Calu3 (cell line): ENCODE results near the gene NEO1. TPM values are rescaled to one million over a fixed set of nuclear protein-coding genes. Genes with fewer than 3 reads are reported as not detected.

Source experiments
- BruUV-seq: library from RNA; stranded (reverse); fragments of 400-500 nt; replicated peaks from 2 replicates; lab custom pipeline; 2021; lab: Mats Ljungman, UMichigan
- CTCF ChIA-PET: fragments of 300-600 bp; sonication (Branson Sonifier 250); formaldehyde crosslinking; loops from one replicate; lab custom pipeline; 2022; ENCODE audit warnings: antibody characterized with exemption; lab: Charles Lee
- DNase-seq: peaks from one replicate; pipeline ENCODE4 v3.0.0; 2022
- H3K27ac Mint-ChIP-seq: one replicate; pipeline ENCODE4 v1.8.0; 2022; ENCODE audit warnings: mixed read lengths; ENCODE audit not compliant: unreplicated experiment
- H3K27me3 Mint-ChIP-seq: one replicate; pipeline ENCODE4 v1.8.0; 2022; ENCODE audit warnings: mixed read lengths; ENCODE audit not compliant: unreplicated experiment
- H3K36me3 Mint-ChIP-seq: one replicate; pipeline ENCODE4 v1.8.0; 2022; ENCODE audit warnings: mild to moderate bottlenecking, moderate library complexity, mixed read lengths; ENCODE audit not compliant: insufficient read depth, unreplicated experiment
- H3K4me1 Mint-ChIP-seq: one replicate; pipeline ENCODE4 v1.8.0; 2022; ENCODE audit warnings: mild to moderate bottlenecking, low read depth, mixed read lengths; ENCODE audit not compliant: unreplicated experiment
- H3K4me3 Mint-ChIP-seq: one replicate; pipeline ENCODE4 v1.8.0; 2022; ENCODE audit warnings: mild to moderate bottlenecking, low read depth, moderate library complexity, mixed read lengths; ENCODE audit not compliant: unreplicated experiment
- H3K9me3 Mint-ChIP-seq: one replicate; pipeline ENCODE4 v1.8.0; 2022; ENCODE audit warnings: low read depth, mixed read lengths; ENCODE audit not compliant: unreplicated experiment
- CTCF ChIP-seq: fragments of 200-600 bp; IDR thresholded peaks from one replicate; pipeline ENCODE4 v1.8.0; 2022; ENCODE audit warnings: antibody characterized with exemption; ENCODE audit not compliant: unreplicated experiment
- intact Hi-C: fragments of 100-400 bp; cut with micrococcal nuclease; formaldehyde crosslinking; loops from one replicate; pipeline ENCODE4 v1.10.0; 2022; ENCODE audit not compliant: unreplicated experiment
- total RNA-seq: library from RNA; stranded (reverse); gene quantifications from 2 replicates; pipeline ENCODE4 v1.2.3, GENCODE V29; 2022

Gene NEO1
- total RNA-seq, 1 experiment from 2014 or later: 20.4 TPM

- intact Hi-C loops: no loop called here
- no TSS peak for BruUV-seq
- DNase-seq: no peak
- Mint-ChIP-seq H3K27ac (no peak overlapping the region), H3K9me3 (no peaks in the 10 kb centered on the region), H3K4me3 (no peak overlapping the region), H3K36me3 (no peaks in the 10 kb centered on the region), H3K4me1 (no peaks in the 10 kb centered on the region), H3K27me3 (no peaks in the 10 kb centered on the region)
- CTCF ChIA-PET: no interaction called here
- TF ChIP-seq CTCF: no peak
Measured at GRCh38 chr15:73105064-73105463, 52.8 kb downstream of the NEO1 start.

GRCh38 chr15:73108676-73109075 is 56.4 kb downstream of the NEO1 start:
- BruUV-seq: no TSS peak
- CTCF ChIA-PET: no interaction called here
- no peaks in the 10 kb centered on the region for H3K4me1 Mint-ChIP-seq
- intact Hi-C loops: no loop called here
- no peak for DNase-seq
- H3K36me3 Mint-ChIP-seq: no peaks in the 10 kb centered on the region
- no peak overlapping the region for H3K4me3 Mint-ChIP-seq
- no peaks in the 10 kb centered on the region for H3K9me3 Mint-ChIP-seq
- H3K27me3 Mint-ChIP-seq: no peaks in the 10 kb centered on the region
- TF ChIP-seq CTCF: no peak
- no peak overlapping the region for H3K27ac Mint-ChIP-seq

GRCh38 chr15:73109765-73110164 is 57.5 kb downstream of the NEO1 start:
- Mint-ChIP-seq H3K27me3 (no peaks in the 10 kb centered on the region), H3K4me1 (no peaks in the 10 kb centered on the region), H3K9me3 (no peaks in the 10 kb centered on the region), H3K27ac (no peak overlapping the region), H3K36me3 (no peaks in the 10 kb centered on the region), H3K4me3 (no peak overlapping the region)
- DNase-seq: no peak
- TF ChIP-seq CTCF: no peak
- BruUV-seq: no TSS peak
- intact Hi-C loops: no loop called here
- CTCF ChIA-PET: no interaction called here

GRCh38 chr15:73110201-73110600 is 57.9 kb downstream of the NEO1 start:
- BruUV-seq: no TSS peak
- intact Hi-C loops: no loop called here
- TF ChIP-seq CTCF: no peak
- CTCF ChIA-PET: no interaction called here
- no peaks in the 10 kb centered on the region for H3K9me3 Mint-ChIP-seq
- no peak overlapping the region for H3K27ac Mint-ChIP-seq
- H3K4me3 Mint-ChIP-seq: no peak overlapping the region
- no peaks in the 10 kb centered on the region for H3K36me3 Mint-ChIP-seq
- DNase-seq: no peak
- no peaks in the 10 kb centered on the region for H3K4me1 Mint-ChIP-seq
- H3K27me3 Mint-ChIP-seq: no peaks in the 10 kb centered on the region
